SH-SY5Y (cell line): ENCODE results near the gene ARFRP1.

Source experiments
- GATA2 ChIP-seq: IDR thresholded peaks from 2 replicates; pipeline ENCODE4 v1.6.1; 2011; ENCODE audit warnings: mild to moderate bottlenecking, low read depth, low read length
- GATA3 ChIP-seq: IDR thresholded peaks from 2 replicates; pipeline ENCODE4 v1.6.1; 2011; ENCODE audit warnings: low read depth, mild to moderate bottlenecking, low read length, moderate library complexity

DNA sequence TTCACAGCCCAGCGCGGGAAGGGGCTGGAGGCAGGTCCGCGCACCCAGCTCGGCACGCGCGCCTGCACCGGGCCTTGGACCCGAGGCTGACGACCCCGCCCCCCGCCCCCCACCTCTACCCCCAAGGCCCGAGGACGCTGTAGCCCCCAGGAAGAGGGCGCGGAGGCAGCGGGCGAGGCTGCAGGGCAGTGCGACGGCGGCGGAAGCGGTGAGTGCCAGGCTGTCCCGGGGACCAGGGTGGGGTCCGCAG is 29.8 kb upstream of the ARFRP1 start:
- TF ChIP-seq GATA2: no peak
- no peak for TF ChIP-seq GATA3
